ENCODE results near the gene IL22RA1. TPM values are rescaled to one million over a fixed set of nuclear protein-coding genes. Genes with fewer than 3 reads are reported as not detected.

The IL22RA1 gene
- total RNA-seq, 2 experiments from 2014 or later: not detected

DNA sequence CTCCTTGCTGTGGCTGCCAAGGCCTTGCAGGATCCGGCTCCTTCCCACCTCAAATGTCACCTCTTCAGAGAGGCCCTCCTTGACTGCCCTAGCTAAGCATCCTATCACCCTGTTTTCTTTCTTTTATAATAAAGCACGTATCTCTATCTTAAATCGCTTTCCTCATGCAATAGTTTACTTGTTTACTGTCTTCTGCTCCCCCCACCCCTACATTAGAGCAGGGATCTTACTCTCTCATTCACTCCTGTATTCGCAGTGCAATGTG is 67.4 kb downstream of the IL22RA1 start:
- no peak overlapping the region for H2AFZ ChIP-seq (ENCODE audit: low read length)
- H3K36me3 ChIP-seq (ENCODE audit: insufficient read depth, low read length): no peaks in the 10 kb centered on the region
- no peak overlapping the region for H3K4me3 ChIP-seq (ENCODE audit: low read depth, low read length, poor library complexity, severe bottlenecking)
- TF ChIP-seq, protein P1, sequence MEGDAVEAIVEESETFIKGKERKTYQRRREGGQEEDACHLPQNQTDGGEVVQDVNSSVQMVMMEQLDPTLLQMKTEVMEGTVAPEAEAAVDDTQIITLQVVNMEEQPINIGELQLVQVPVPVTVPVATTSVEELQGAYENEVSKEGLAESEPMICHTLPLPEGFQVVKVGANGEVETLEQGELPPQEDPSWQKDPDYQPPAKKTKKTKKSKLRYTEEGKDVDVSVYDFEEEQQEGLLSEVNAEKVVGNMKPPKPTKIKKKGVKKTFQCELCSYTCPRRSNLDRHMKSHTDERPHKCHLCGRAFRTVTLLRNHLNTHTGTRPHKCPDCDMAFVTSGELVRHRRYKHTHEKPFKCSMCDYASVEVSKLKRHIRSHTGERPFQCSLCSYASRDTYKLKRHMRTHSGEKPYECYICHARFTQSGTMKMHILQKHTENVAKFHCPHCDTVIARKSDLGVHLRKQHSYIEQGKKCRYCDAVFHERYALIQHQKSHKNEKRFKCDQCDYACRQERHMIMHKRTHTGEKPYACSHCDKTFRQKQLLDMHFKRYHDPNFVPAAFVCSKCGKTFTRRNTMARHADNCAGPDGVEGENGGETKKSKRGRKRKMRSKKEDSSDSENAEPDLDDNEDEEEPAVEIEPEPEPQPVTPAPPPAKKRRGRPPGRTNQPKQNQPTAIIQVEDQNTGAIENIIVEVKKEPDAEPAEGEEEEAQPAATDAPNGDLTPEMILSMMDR (conservative IDR thresholded peaks at IDR 0.05; ENCODE audit: low read length): no peak
- no peak for TF ChIP-seq EZH2phosphoT487 (IDR thresholded peaks at IDR 0.05; ENCODE audit: borderline replicate concordance, low read depth, low read length)
- intact Hi-C loops (cut with micrococcal nuclease; ENCODE audit: unreplicated experiment): no loop called here
- no peaks in the 10 kb centered on the region for H3K79me2 ChIP-seq (ENCODE audit: insufficient read depth, low read depth, low read length)
- ChIA-PET POLR2A (no interaction called here), CTCF (ENCODE audit: unreplicated experiment) (no interaction called here)
- no peak for DNase-seq (ENCODE audit: low spot score)
- H3K4me2 ChIP-seq (ENCODE audit: low read length): no peak overlapping the region
- no peaks in the 10 kb centered on the region for H3K9me2 ChIP-seq (ENCODE audit: insufficient read depth, low read length)
- no peaks in the 10 kb centered on the region for H4K20me1 ChIP-seq (ENCODE audit: insufficient read depth, low read length)
- H3K4me1 ChIP-seq (ENCODE audit: insufficient read depth, low read length, poor library complexity, severe bottlenecking): peaks cover 2% of the 10 kb centered on the region
- BruUV-seq (replicated peaks): no TSS peak
- no peaks in the 10 kb centered on the region for H3K9me3 ChIP-seq (ENCODE audit: low read length)
- H3K27ac ChIP-seq (ENCODE audit: low read depth, low read length, poor library complexity, severe bottlenecking): no peak overlapping the region

DNA sequence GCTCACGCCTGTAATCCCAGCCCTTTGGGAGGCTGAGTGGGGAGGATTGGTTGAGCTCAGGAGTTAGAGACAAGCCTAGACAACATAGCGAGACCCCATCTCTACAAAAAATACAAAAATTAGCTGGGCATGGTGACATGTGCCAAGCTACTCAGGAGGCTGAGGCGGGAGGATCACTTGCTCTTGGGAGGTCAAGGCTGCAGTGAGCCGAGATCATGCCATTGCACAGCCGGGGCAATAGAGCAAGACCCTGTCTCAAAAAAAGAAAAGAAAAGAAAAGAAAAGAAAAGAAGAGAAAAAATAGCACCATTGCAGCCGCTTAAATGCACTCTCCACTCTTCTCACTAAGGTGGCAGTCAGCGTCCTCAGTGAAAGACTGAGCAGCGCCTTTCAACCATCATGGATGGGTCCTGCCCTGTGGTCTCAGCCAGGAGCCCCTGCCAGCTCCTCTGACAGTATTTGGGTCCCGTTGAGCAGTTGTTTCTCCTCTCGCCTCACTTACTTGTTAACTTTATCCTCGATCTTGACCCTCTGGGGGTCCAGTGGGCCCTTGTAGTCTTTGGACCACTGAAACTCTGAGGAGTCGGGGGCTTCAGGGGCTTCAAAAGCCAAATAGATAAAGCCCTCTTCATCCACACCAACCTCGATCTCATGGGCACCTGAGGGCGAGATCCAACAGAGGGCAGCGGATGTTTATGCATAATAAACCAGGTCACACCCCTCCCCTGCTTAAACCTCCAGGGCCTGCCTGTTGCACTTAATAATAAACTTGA is 67.9 kb downstream of the IL22RA1 start:
- peaks cover 4% of the 10 kb centered on the region for H3K4me1 ChIP-seq (ENCODE audit: insufficient read depth, low read length, poor library complexity, severe bottlenecking)
- ChIA-PET POLR2A (no interaction called here), CTCF (ENCODE audit: unreplicated experiment) (no interaction called here)
- DNase-seq (ENCODE audit: low spot score): peak; percentile 13
- TF ChIP-seq, protein P1 (conservative IDR thresholded peaks at IDR 0.05; ENCODE audit: low read length): peak; percentile 36; the same call in 1 of the 2 replicates
- TF ChIP-seq EZH2phosphoT487 (IDR thresholded peaks at IDR 0.05; ENCODE audit: borderline replicate concordance, low read depth, low read length): no peak
- no peak overlapping the region for H3K4me2 ChIP-seq (ENCODE audit: low read length)
- H2AFZ ChIP-seq (ENCODE audit: low read length): no peak overlapping the region
- intact Hi-C loops (cut with micrococcal nuclease; ENCODE audit: unreplicated experiment): no loop called here
- no peaks in the 10 kb centered on the region for H4K20me1 ChIP-seq (ENCODE audit: insufficient read depth, low read length)
- no peak overlapping the region for H3K4me3 ChIP-seq (ENCODE audit: low read depth, low read length, poor library complexity, severe bottlenecking)
- H3K9me2 ChIP-seq (ENCODE audit: insufficient read depth, low read length): no peaks in the 10 kb centered on the region
- H3K36me3 ChIP-seq (ENCODE audit: insufficient read depth, low read length): no peaks in the 10 kb centered on the region
- H3K9me3 ChIP-seq (ENCODE audit: low read length): no peaks in the 10 kb centered on the region
- no peak overlapping the region for H3K27ac ChIP-seq (ENCODE audit: low read depth, low read length, poor library complexity, severe bottlenecking)
- no peaks in the 10 kb centered on the region for H3K79me2 ChIP-seq (ENCODE audit: insufficient read depth, low read depth, low read length)
- BruUV-seq (replicated peaks): no TSS peak

DNA sequence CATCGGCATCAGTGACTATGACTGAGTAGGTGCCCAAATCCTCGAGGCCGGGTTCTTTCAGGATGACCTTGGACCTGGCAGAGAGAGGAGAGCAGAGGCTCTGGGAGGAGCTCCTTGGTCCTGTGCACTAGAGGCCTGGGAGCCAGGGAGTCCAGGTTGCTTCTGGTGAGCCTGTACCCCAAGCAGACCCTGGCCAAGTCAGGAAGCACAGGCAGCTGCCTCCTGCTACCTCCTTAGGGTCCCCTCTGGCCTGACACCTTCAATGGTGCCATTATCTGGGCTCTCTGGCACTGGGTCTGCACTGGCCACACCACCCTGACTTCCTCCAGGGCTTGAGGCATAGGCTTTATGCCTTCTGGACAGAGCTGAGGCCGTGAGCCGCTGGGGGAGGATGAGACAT is 68.7 kb downstream of the IL22RA1 start:
- no peaks in the 10 kb centered on the region for H3K36me3 ChIP-seq (ENCODE audit: insufficient read depth, low read length)
- no peaks in the 10 kb centered on the region for H3K9me2 ChIP-seq (ENCODE audit: insufficient read depth, low read length)
- H3K4me1 ChIP-seq (ENCODE audit: insufficient read depth, low read length, poor library complexity, severe bottlenecking): peaks cover 5% of the 10 kb centered on the region
- H4K20me1 ChIP-seq (ENCODE audit: insufficient read depth, low read length): no peaks in the 10 kb centered on the region
- no peak overlapping the region for H3K4me2 ChIP-seq (ENCODE audit: low read length)
- no peak overlapping the region for H2AFZ ChIP-seq (ENCODE audit: low read length)
- no peak overlapping the region for H3K4me3 ChIP-seq (ENCODE audit: low read depth, low read length, poor library complexity, severe bottlenecking)
- no peak for TF ChIP-seq EZH2phosphoT487 (IDR thresholded peaks at IDR 0.05; ENCODE audit: borderline replicate concordance, low read depth, low read length)
- TF ChIP-seq, protein P1 (conservative IDR thresholded peaks at IDR 0.05; ENCODE audit: low read length): no peak
- POLR2A ChIA-PET: no interaction called here
- H3K79me2 ChIP-seq (ENCODE audit: insufficient read depth, low read depth, low read length): no peaks in the 10 kb centered on the region
- CTCF ChIA-PET (ENCODE audit: unreplicated experiment): no interaction called here
- H3K9me3 ChIP-seq (ENCODE audit: low read length): no peaks in the 10 kb centered on the region
- no peak for DNase-seq (ENCODE audit: low spot score)
- no peak overlapping the region for H3K27ac ChIP-seq (ENCODE audit: low read depth, low read length, poor library complexity, severe bottlenecking)
- intact Hi-C loops (cut with micrococcal nuclease; ENCODE audit: unreplicated experiment): no loop called here
- no TSS peak for BruUV-seq (replicated peaks)
